Uterus (tissue), 2 donors: ENCODE results near the gene CASQ1.

ENCODE experiments used
- CTCF ChIP-seq, 4 experiments: fragments of 200-600 bp in 2 of 4; fragments of 450-650 bp in 2 of 4; sonication (generic) in 2 of 4; IDR thresholded peaks; one replicate each; pipeline ENCODE4 v1.5.1; 2016 to 2019; ENCODE audit warnings: antibody characterized with exemption in 4 of 4, mild to moderate bottlenecking in 2 of 4, moderate library complexity in 1 of 4
- POLR2A ChIP-seq, 2 donors: fragments of 450-650 bp; IDR thresholded peaks; one replicate each; pipeline ENCODE4 v1.6.1; 2016; ENCODE audit warnings: antibody characterized with exemption in 2 of 2, mild to moderate bottlenecking in 1 of 2, moderate library complexity in 1 of 2

- TF ChIP-seq CTCF (IDR thresholded peaks at IDR 0.05) = no peak
- no peak for TF ChIP-seq POLR2A (IDR thresholded peaks at IDR 0.05)
Observed at GRCh38 chr1:160187407-160187806, 3.0 kb upstream of the CASQ1 start.
